GM19193 (cell line): ENCODE results near the gene NUMB.

Experiments
- POLR2A ChIP-seq: IDR thresholded peaks from 4 replicates; pipeline ENCODE4 v1.6.1; 2011; ENCODE audit not compliant: insufficient read depth, insufficient read length; ENCODE audit errors: extremely low read depth

The NUMB gene

DNA sequence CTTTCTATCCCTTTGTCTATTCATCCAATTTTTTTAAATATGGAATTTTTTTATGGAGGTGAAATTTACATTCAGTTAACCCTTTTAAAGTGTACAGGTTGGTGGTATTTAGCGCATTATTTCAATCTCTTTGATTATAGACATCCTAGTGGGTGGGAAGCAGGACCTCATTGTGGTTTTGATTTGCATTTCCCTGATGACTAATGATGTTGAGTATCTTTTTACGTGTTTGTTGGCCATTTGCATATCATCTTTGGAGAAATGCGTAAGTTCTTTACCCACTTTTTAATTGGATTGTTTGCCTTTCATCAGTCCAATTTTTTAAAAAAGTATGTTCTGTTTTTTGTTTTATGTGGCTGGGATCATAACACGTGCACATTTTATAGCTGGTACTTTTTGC is 200.3 kb downstream of the NUMB start:
- no peak for TF ChIP-seq POLR2A

DNA sequence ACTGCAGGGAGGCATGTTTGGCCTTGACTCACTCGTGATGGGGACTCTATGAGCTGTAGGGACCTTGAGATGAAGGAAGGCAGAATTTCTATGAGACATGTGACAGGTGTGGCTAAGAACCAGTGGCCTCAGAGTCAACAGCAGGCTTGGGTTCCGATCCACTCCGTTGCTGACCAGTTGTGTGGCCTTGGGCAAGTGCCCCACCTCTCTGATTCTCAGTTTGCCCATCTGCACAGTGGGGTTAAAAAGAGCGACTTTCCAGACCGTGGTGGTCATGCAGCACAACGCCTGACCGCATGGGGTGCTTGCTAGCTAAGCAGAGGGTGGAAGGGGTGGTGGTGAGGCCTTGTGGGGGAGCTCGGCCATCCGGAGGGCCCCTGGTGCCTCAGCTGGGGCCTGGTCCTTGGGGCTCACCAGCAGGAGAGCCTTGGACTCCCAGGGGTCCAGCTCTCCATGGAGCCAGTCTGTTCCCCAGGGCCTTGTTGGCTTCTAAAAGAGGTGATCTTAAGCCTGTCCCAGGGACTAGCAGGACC is 202.6 kb downstream of the NUMB start:
- TF ChIP-seq POLR2A = no peak

DNA sequence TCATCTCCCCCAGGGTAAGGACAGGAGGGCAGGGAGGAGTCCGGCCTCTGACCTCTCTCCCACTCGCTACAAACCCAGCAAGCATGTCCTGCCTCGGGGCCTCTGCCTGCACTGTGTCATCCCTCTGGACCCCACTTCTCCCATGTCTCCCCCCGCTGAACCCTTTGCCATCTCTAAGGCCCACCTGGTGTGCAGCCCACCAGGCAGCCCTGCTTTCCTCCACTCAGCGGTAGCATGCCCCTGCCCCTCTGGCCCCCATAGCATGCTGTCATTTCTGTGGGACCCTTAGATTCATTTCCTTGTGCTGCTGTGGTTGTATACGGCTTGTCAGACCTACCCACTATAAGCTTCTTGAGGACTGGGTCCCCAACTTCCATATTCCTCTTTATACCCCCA is 203.3 kb downstream of the NUMB start:
- TF ChIP-seq POLR2A = no peak

DNA sequence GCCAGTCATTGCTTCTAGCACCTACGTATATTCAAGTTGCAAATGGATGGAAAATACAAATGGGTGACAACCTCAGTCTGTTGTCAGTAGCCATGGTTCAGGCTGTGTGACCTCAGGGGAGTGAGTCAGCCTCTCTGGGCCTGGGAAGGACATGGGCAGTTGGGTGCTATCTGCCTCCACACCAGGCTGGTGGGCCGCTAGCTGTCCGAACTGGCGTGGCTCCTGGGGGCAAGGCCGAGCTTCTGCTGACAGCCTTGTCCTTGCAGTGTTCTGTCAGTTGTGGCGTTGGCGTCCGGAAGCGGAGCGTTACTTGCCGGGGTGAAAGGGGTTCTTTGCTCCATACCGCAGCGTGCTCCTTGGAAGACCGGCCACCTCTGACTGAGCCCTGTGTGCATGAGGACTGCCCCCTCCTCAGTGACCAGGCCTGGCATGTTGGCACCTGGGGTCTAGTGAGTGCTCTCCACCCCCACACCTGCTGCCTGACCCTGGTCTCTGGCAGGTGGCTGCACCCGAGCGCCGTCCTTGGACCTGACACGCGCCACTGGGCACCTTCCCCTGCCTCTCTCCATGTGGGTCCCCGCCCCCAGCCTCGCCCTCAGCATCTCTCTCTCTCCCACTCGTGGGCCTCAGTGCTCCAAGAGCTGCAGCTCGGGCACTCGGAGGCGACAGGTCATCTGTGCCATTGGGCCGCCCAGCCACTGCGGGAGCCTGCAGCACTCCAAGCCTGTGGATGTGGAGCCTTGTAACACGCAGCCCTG is 203.9 kb downstream of the NUMB start:
- TF ChIP-seq POLR2A = no peak

DNA sequence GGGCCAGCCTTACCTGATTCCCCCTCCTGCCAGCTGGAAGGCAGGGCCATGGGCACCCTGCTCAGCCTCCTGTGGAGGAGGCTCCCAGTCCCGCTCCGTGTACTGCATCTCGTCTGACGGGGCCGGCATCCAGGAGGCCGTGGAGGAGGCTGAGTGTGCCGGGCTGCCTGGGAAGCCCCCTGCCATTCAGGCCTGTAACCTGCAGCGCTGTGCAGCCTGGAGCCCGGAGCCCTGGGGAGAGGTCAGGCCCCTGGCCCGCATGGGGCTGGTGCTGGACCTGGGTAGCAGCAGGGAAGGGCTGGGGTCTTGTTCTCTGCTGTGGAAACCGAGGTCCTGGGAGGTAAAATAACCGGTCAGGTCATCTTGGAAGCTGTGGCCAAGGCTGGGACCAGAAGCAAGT is 204.6 kb downstream of the NUMB start:
- TF ChIP-seq POLR2A = no peak

DNA sequence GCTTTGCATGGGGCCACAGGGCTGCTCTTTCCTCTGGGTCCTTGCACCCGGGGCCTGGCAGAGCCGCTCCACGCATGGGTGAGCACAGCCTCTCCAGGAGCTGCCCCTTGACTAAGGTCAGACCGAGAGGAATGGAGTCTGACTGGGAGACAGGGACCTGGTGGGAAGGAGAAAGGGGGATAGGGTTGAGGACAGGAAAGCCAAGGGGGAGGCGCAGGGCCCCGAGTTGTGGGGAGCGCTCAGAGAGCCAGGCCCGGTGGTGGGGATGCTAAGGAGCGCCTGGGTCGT is 205.1 kb downstream of the NUMB start:
- no peak for TF ChIP-seq POLR2A

DNA sequence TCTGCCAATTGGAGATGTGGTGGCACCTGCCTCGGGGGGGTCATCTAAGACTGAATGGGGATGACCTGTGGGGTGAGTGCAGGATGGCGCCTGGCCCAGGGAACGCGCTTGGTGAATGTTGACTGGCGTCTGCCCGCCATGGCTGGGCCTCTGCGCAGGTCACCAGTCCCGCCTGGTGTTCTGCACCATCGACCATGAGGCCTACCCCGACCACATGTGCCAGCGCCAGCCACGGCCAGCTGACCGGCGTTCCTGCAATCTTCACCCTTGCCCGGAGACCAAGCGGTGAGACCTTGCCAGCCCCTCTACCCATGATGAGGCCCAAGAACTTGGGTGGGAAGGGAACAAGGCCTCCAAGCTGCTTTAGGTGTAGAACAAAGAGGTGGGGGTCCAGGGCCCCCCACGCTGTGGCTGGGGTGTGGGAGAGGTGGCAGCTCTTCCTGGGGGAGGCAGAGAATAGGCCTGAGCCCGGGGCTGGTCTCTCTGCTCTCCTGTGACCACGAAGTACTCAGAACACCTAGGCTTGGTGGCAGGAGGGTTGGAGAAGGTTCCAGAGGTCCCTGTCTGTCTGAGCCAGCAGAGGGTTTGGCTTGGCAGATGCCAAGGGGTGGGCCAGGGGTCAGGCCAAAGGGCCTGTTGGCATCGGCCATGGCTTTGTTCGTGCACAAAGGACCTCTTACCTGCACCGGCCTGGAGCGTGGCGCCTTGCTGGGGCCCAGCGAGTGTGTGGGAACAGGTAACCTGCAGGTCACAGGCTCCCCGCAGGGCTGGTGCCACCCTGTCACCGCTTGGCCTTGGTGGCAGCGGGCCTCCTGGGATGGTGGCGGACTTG is 205.6 kb downstream of the NUMB start:
- TF ChIP-seq POLR2A = no peak

DNA sequence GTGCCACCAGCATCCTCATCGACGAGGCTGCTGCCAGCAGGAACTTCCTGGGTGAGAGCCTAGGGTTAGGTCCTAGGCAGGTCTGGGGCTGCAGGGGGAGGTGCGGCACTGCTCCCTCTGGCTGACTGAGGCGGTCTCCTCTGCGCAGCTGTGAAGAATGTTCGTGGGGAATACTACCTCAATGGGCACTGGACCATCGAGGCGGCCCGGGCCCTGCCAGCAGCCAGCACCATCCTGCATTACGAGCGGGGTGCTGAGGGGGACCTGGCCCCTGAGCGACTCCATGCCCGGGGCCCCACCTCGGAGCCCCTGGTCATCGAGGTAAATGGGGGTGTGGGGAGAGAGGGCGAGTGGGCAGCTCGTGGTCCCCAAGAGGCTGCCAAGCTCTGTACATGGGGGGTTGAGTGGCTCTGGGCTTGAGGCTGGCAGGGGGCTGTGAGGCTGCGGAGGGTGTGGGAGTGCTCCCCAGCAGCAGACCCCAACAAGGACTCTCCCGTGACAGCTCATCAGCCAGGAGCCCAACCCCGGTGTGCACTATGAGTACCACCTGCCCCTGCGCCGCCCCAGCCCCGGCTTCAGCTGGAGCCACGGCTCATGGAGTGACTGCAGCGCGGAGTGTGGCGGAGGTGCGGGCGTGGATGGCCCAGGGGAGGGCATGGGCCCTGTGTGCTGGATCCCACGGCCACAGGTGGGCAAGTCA is 206.7 kb downstream of the NUMB start:
- TF ChIP-seq POLR2A = no peak

DNA sequence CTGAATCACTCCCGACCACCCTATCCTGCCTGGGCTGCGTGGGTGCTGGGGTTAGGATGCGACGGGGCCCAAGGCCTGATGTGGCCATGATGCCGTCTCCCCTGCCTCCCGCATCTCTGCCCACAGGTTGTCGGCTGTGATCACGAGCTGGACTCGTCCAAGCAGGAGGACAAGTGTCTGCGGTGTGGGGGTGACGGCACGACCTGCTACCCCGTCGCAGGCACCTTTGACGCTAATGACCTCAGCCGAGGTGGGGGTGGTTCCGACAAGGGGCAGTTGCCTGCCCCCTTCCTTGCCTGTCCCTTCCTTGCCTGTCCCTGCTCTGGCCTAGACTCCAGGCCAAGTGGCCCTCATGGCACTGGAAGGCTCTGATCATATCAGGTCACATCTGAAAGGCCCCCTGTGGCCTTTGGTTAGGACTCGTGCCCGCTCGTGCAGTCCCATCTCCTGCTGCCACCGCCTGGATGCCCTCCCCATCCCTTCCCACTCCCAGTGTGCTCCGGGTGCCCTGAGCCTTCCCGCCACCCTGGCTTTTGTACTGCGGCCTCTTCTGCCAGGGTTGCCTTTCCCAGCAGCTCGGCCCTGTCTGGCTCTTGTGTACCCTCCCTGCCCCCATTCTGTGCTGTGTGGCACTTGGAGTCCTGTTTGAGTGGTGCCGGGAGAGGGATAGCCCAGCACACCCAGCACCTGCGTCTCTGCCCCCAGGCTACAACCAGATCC is 207.4 kb downstream of the NUMB start:
- TF ChIP-seq POLR2A = no peak

DNA sequence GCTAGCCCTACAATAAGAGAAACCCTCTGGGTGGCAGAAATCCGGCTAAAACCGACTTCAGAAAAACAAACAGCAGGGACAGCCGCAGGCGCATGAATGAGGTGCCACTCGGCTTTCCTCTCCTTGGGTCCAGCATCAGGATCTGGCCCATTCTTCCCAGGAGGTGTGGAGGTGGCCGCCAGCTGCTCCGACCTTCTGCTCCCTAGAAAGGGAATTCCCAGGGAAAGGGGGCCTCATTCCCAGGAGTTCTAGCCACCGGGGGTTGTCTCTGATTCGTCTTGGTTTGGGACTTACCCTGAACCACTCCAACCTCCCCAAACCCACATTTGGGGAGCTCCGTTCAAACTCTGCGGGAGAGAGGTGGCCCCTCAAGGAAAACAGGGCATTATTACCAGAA is 208.0 kb downstream of the NUMB start:
- no peak for TF ChIP-seq POLR2A

DNA sequence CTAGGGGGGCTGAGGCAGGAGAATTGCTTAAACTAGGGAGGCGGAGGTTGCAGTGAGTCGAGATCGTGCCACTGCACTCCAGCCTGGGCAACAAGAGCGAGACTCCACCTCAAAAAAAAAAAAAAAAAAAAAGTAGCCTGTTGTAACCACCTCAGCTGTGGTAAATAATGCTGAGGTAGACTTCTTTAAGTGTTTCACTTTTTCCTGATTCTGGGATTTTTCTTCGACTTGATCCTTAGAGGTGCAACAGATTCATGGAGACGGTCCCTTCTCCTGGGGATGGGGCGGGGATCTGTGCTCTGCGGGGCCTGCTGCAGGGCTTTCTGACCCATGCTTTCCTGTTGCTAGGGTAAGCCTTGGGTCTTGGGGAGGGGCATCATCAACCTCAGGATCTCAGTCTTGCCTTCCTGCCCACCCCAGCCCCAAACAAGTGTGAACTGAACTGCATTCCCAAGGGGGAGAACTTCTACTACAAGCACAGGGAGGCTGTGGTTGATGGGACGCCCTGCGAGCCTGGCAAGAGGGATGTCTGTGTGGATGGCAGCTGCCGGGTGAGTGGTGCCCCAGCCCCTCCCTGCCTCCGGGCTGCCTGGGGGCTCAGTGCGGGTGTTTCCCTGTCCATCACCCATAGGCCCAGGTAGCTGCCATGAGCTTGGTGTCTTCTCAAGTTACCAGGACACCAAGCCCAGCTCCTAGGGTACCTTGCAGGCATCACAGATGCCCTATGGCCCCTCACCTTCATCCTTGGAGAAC is 208.6 kb downstream of the NUMB start:
- TF ChIP-seq POLR2A = no peak

DNA sequence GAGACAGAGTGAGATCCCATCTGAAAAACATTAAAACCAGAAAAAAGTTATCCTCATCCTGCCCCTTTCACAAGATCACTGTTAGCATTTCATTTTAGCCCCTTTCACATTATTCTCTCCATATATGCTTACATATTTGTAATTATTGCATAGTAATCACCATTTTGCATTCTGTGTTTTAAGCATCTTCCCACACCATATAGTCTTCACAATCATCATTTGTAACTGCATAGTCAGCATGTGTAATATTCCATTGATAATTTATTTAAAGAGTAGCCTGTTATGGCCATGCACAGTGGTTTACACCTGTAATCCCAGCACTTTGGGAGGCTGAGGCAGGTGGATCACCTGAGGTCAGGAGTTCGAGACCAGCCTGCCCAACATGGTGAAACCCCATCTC is 209.2 kb downstream of the NUMB start:
- no peak for TF ChIP-seq POLR2A

DNA sequence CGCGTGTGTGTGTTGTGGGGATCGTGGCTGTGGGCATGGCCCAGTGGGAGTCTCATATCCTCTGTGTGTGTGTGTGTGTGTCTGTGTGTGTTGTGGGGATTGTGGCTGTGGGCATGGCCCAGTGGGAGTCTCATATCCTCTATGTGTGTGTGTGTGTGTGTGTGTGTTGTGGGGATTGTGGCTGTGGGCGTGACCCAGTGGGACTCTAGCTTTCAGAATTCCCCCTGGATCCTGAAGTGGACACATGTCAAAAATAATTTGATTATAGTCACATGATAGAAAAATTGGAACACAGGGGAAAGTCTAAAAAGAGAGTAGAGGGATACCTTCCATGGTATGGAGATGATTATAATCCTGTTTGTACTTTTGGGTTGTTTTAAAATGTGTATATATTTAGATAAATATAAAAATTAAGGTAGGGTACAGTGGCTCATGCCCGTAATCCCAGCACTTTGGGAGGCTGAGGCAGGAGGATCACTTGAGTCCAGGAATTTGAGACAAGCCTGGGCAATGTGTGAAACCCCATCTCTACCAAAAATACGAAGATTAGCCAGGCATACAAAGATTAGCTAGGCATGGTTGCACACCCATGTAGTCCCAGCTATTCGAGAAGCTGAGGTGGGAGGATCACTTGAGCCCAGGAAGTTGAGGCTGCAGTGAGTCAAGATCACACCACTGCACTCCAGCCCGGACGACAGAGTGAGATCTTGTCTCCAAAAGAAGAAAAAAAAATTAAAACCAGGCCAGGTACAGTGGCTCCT is 210.1 kb downstream of the NUMB start:
- no peak for TF ChIP-seq POLR2A

DNA sequence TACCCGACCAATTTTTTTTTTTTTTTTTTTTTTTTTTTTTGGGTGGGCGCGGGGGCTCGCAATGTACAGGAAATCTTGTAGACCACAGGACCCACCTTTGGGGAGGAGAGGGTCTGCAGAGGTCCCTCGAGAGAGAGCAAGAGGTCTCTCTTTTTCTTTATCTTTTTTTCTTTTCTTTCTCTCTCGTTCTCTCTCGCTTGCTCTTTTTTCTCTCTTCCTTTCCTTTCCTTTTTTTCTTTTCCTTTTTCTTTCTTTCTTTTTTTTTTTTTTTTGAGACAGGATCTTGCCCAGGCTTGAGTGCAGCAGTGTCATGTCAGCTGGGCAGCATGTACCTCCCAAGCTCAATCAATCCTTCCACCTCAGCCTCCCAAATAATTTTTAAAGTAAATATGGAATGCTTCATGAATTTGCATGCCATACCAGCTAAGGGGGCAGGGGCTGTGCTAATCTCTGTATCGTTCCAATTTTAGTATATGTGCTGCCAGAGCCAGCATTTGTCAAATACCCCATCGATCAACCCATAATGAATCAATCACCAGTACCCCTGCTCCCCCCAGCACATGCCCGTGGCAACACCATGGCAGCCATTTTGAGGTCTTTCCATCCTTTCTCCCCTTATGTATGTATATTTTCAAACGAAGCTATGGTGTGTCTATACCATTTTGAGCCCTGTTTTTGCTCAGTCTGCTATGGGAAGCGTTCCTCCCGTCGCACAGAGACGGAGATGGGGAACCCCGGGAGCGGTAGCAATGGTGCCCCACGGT is 211.8 kb downstream of the NUMB start:
- no peak for TF ChIP-seq POLR2A
